ENCODE results near the gene SPEG. TPM values are rescaled to one million over a fixed set of nuclear protein-coding genes. Genes with fewer than 3 reads are reported as not detected.
A peak's percentile ranks its signal among the peaks of the same experiment; 100 is the strongest.

SPEG gene
- total RNA-seq, 2 experiments from 2014 or later, result 15.3 to 17.7 TPM

GRCh38 chr2:219537657-219538488, 103.2 kb downstream of the SPEG start:
- H3K27ac Mint-ChIP-seq, result no peak overlapping the region
- TF ChIP-seq, protein P1, sequence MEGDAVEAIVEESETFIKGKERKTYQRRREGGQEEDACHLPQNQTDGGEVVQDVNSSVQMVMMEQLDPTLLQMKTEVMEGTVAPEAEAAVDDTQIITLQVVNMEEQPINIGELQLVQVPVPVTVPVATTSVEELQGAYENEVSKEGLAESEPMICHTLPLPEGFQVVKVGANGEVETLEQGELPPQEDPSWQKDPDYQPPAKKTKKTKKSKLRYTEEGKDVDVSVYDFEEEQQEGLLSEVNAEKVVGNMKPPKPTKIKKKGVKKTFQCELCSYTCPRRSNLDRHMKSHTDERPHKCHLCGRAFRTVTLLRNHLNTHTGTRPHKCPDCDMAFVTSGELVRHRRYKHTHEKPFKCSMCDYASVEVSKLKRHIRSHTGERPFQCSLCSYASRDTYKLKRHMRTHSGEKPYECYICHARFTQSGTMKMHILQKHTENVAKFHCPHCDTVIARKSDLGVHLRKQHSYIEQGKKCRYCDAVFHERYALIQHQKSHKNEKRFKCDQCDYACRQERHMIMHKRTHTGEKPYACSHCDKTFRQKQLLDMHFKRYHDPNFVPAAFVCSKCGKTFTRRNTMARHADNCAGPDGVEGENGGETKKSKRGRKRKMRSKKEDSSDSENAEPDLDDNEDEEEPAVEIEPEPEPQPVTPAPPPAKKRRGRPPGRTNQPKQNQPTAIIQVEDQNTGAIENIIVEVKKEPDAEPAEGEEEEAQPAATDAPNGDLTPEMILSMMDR (IDR thresholded peaks at IDR 0.05), result no peak
- Histone ChIP-seq H3K27ac (ENCODE audit: low read depth in 1 of 2, low read length in 2 of 2) (no peak overlapping the region), H3K27me3 (ENCODE audit: control insufficient read depth in 1 of 2, insufficient read depth in 2 of 2, low read length in 2 of 2) (peaks cover 0 to 2% of the 10 kb centered on the region in 2 experiments), H3K4me1 (ENCODE audit: insufficient read depth, low read length) (peaks cover 20% of the 10 kb centered on the region), H3K9me3 (ENCODE audit: control insufficient read depth in 1 of 2, insufficient read depth in 1 of 2, low read length in 2 of 2) (no peaks in the 10 kb centered on the region), H3K36me3 (ENCODE audit: insufficient read depth, low read length) (no peaks in the 10 kb centered on the region), H3K4me3 (ENCODE audit: low read length) (no peak overlapping the region)
- ChIA-PET CTCF (no interaction called here), POLR2A (no interaction called here)
- ATAC-seq (ENCODE audit: poor library complexity) (no peak), DNase-seq (peak in 1 of 14 experiments; percentile 5)
- H3K27me3 Mint-ChIP-seq, result peaks cover 14% of the 10 kb centered on the region
- peaks cover 12% of the 10 kb centered on the region for H3K4me1 Mint-ChIP-seq (ENCODE audit: low read depth)
- H3K4me3 Mint-ChIP-seq, result no peak overlapping the region
- no peaks in the 10 kb centered on the region for H3K9me3 Mint-ChIP-seq
- H3K36me3 Mint-ChIP-seq (ENCODE audit: low read depth), result peaks cover 6% of the 10 kb centered on the region
- intact Hi-C loops (cut with DNase I, micrococcal nuclease), result no loop called here

DNA sequence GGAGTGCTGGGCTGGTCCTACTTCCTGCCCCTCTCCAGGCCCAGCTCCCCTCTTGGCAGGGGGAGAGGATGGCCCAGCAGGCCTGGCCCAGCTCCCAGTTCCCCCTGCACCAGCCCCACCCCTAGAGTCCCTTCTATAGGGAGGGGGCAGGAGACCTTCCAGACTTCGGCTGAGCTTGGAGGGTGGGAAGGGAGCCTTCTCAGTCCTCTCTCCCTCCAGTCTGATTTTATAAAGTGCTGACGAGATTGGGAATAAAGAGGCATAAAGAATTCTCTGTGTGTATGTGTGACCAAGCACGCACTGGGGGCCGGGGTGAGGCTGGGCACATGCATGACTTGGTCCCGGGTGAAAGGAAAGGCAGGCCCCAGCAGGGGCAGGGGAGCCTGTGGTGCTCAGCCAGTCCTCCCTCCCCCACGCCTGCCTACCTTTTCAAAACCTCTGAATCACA, 103.9 kb downstream of the SPEG start:
- POLR2A ChIA-PET, result no interaction called here
- H3K27me3 Mint-ChIP-seq, result peaks cover 11% of the 10 kb centered on the region
- no peak for ATAC-seq (ENCODE audit: poor library complexity)

DNA sequence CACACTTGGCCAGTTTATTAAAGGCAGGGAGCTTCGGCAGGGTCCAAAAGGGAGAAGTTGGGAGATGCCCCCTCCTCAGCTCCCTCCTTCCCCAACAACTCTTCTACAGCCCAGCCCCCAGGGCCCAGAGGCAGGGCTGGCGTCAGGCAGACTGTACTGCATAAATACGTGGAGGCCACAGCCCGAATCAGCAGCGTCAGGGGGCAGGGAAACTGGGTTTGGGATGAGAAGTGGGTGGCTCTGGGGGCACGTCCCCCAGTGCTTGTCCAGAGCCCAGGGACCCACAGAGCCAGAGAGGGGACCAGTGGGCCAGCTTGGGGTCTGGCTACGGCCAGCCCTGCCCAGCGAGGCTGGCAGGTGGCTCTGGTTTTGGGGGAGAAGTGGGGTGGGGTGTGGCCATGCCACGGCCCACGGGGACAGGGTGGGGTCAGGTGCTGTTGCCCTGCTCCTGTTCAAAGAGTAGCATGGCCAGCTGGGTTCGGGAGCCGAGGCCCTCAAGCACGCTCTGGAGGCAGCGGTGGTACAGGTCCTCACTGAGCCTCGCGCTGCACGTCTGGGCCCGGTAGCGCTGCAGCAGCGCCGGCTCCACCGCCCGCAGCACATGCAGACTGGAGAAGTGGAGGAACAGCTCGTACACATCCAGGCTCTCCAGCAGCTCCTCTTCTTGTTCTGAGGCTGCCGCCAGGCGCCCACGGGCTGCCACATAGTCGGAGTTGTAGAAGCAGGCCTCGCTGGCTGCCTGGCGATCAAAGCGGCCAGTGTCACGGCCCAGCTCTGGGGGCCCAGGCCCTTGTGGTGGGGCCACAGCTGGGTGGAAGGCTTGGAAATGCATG, 104.5 kb downstream of the SPEG start:
- Mint-ChIP-seq H3K36me3 (ENCODE audit: low read depth) (peaks cover 6% of the 10 kb centered on the region), H3K9me3 (no peaks in the 10 kb centered on the region), H3K27me3 (peaks cover 9% of the 10 kb centered on the region), H3K27ac (no peak overlapping the region), H3K4me3 (peak overlapping the region; percentile 54), H3K4me1 (ENCODE audit: low read depth) (peaks cover 13% of the 10 kb centered on the region)
- Histone ChIP-seq H3K4me3 (ENCODE audit: low read length) (no peak overlapping the region), H3K9me3 (ENCODE audit: control insufficient read depth in 1 of 2, insufficient read depth in 1 of 2, low read length in 2 of 2) (no peaks in the 10 kb centered on the region), H3K36me3 (ENCODE audit: insufficient read depth, low read length) (no peaks in the 10 kb centered on the region), H3K4me1 (ENCODE audit: insufficient read depth, low read length) (peaks cover 27% of the 10 kb centered on the region), H3K27me3 (ENCODE audit: control insufficient read depth in 1 of 2, insufficient read depth in 2 of 2, low read length in 2 of 2) (no peaks in the 10 kb centered on the region), H3K27ac (ENCODE audit: low read depth in 1 of 2, low read length in 2 of 2) (no peak overlapping the region)
- ChIA-PET POLR2A (no interaction called here), CTCF (interaction anchor here (3.2 to 4.5 kb wide), 2 partner anchors 9 to 21 kb away, joined by 21 to 27 read pairs; no protein-coding TSS in a partner anchor)
- TF ChIP-seq, protein P1 (IDR thresholded peaks at IDR 0.05), result no peak
- DNase-seq (no peak), ATAC-seq (ENCODE audit: poor library complexity) (no peak)
- intact Hi-C loops (cut with DNase I, micrococcal nuclease), result no loop called here

More for the DNA sequence above, 103.9 kb downstream of the SPEG start:
- H3K9me3 Mint-ChIP-seq, result no peaks in the 10 kb centered on the region
- Histone ChIP-seq H3K4me1 (ENCODE audit: insufficient read depth, low read length) (peaks cover 22% of the 10 kb centered on the region), H3K27ac (ENCODE audit: low read depth in 1 of 2, low read length in 2 of 2) (no peak overlapping the region), H3K9me3 (ENCODE audit: control insufficient read depth in 1 of 2, insufficient read depth in 1 of 2, low read length in 2 of 2) (no peaks in the 10 kb centered on the region), H3K36me3 (ENCODE audit: insufficient read depth, low read length) (no peaks in the 10 kb centered on the region), H3K4me3 (ENCODE audit: low read length) (no peak overlapping the region), H3K27me3 (ENCODE audit: control insufficient read depth in 1 of 2, insufficient read depth in 2 of 2, low read length in 2 of 2) (no peaks in the 10 kb centered on the region)
- DNase-seq, result no peak
- no peak overlapping the region for H3K27ac Mint-ChIP-seq
- TF ChIP-seq, protein P1 (IDR thresholded peaks at IDR 0.05), result no peak
- intact Hi-C loops (cut with DNase I, micrococcal nuclease), result no loop called here
- H3K4me1 Mint-ChIP-seq (ENCODE audit: low read depth), result peaks cover 12% of the 10 kb centered on the region
- CTCF ChIA-PET, result no interaction called here
- peaks cover 6% of the 10 kb centered on the region for H3K36me3 Mint-ChIP-seq (ENCODE audit: low read depth)
- peak overlapping the region; percentile 54 for H3K4me3 Mint-ChIP-seq
